Measurements from ENCODE around the gene ZNF732. TPM values are rescaled to one million over a fixed set of nuclear protein-coding genes. Genes with fewer than 3 reads are reported as not detected.
"Not testable (repeated sequence)": the region's sequence is repeated elsewhere in the genome, so short reads cannot be mapped to it uniquely, and the experiment has no call there.

ZNF732 gene
- total RNA-seq, 4 donors from 2014 or later, result 0.16 TPM; not detected in 3

- DNase-seq, result no peak
- Histone ChIP-seq H3K4me3 (no peak overlapping the region), H3K4me1 (no peaks in the 10 kb centered on the region), H3K36me3 (no peaks in the 10 kb centered on the region), H3K27ac (no peak overlapping the region), H3K9me3 (peaks cover 83 to 88% of the 10 kb centered on the region in 2 donors), H3K27me3 (no peaks in the 10 kb centered on the region)
- in situ Hi-C loops (cut with MboI; ENCODE audit: low pct_ligation_motif_present in 1 of 4, low pct_unique_long_range_greater_than_20kb in 1 of 4, low sequenced_read_pairs in 3 of 4) (no loop called here), intact Hi-C loops (cut with DNase I; ENCODE audit: low total_unique reads) (no loop called here)
- WGBS, 2 donors (ENCODE audit: low coverage in 1 of 2), result 81 to 90% methylated on average over 5 of the region's 5 CpGs
- no peak for TF ChIP-seq POLR2A (IDR thresholded peaks at IDR 0.05)
- no peak for TF ChIP-seq CTCF (IDR thresholded peaks at IDR 0.05)
- no peak for TF ChIP-seq POLR2AphosphoS5 (IDR thresholded peaks at IDR 0.05)
- no peak for TF ChIP-seq EP300 (IDR thresholded peaks at IDR 0.05; ENCODE audit: low read depth)
These were observed 31.8 kb downstream of the ZNF732 start for GRCh38 chr4:273309-274017.

- Histone ChIP-seq H3K4me1 (no peaks in the 10 kb centered on the region), H3K36me3 (no peaks in the 10 kb centered on the region), H3K27ac (no peak overlapping the region), H3K4me3 (no peak overlapping the region), H3K9me3 (peaks cover 88 to 92% of the 10 kb centered on the region in 2 donors), H3K27me3 (no peaks in the 10 kb centered on the region)
- no peak for DNase-seq
- in situ Hi-C loops (cut with MboI; ENCODE audit: low pct_ligation_motif_present in 1 of 4, low pct_unique_long_range_greater_than_20kb in 1 of 4, low sequenced_read_pairs in 3 of 4) (no loop called here), intact Hi-C loops (cut with DNase I; ENCODE audit: low total_unique reads) (no loop called here)
- WGBS, 2 donors (ENCODE audit: low coverage in 1 of 2), result 89 to 94% methylated on average over 3 of the region's 3 CpGs
- TF ChIP-seq EP300 (IDR thresholded peaks at IDR 0.05; ENCODE audit: low read depth) (no peak), CTCF (IDR thresholded peaks at IDR 0.05) (no peak), POLR2A (IDR thresholded peaks at IDR 0.05) (no peak), POLR2AphosphoS5 (IDR thresholded peaks at IDR 0.05) (no peak)
These were observed 33.7 kb downstream of the ZNF732 start for GRCh38 chr4:271492-272103.

- H3K36me3 ChIP-seq; H3K4me1 ChIP-seq; H3K27me3 ChIP-seq; DNase-seq; in situ Hi-C loops (cut with MboI; ENCODE audit: low pct_ligation_motif_present in 1 of 4, low pct_unique_long_range_greater_than_20kb in 1 of 4, low sequenced_read_pairs in 3 of 4); H3K4me3 ChIP-seq; H3K27ac ChIP-seq; intact Hi-C loops (cut with DNase I; ENCODE audit: low total_unique reads): not testable (repeated sequence)
- 34 to 86% methylated on average over 6 to 11 of the region's 11 CpGs for WGBS, 2 donors (ENCODE audit: low coverage in 1 of 2)
- H3K9me3 ChIP-seq, result peaks cover 58 to 91% of the 10 kb centered on the region in 2 donors
These were observed 46.0 kb downstream of the ZNF732 start for GRCh38 chr4:259240-259639.

- Histone ChIP-seq H3K27ac (no peak overlapping the region), H3K27me3 (no peaks in the 10 kb centered on the region), H3K4me1 (no peaks in the 10 kb centered on the region), H3K9me3 (peaks cover 70 to 95% of the 10 kb centered on the region in 2 donors), H3K4me3 (no peak overlapping the region), H3K36me3 (peaks cover 0 to 12% (median 0%) of the 10 kb centered on the region in 4 donors)
- intact Hi-C loops (cut with DNase I; ENCODE audit: low total_unique reads) (no loop called here), in situ Hi-C loops (cut with MboI; ENCODE audit: low pct_ligation_motif_present in 1 of 4, low pct_unique_long_range_greater_than_20kb in 1 of 4, low sequenced_read_pairs in 3 of 4) (no loop called here)
- WGBS, 2 donors (ENCODE audit: low coverage in 1 of 2), result 83 to 96% methylated on average over 1 to 12 of the region's 13 CpGs
- no peak for DNase-seq
- no peak for TF ChIP-seq POLR2A (IDR thresholded peaks at IDR 0.05)
- TF ChIP-seq CTCF (IDR thresholded peaks at IDR 0.05), result no peak
These were observed 48.8 kb downstream of the ZNF732 start for GRCh38 chr4:256492-256891.

Data from transverse colon (tissue), 4 donors.